Activated CD4-positive, alpha-beta memory T cell treated with anti-CD3 and anti-CD28 coated beads, Interleukin-2, amount 10 ng/mL, durations not matched to agents 7 days and 5 days (primary cell): ENCODE data around the gene TBC1D19. TPM values are rescaled to one million over a fixed set of nuclear protein-coding genes. Genes with fewer than 3 reads are reported as not detected.
"Not testable (repeated sequence)": the region's sequence is repeated elsewhere in the genome, so short reads cannot be mapped to it uniquely, and the experiment has no call there.

Source experiments
- CTCF ChIA-PET: fragments of 350-600 bp; sonication (Branson Sonifier 250); formaldehyde crosslinking; loops from one replicate; lab custom pipeline; 2021; ENCODE audit warnings: antibody characterized with exemption, inconsistent platforms; lab: Charles Lee
- POLR2A ChIA-PET: fragments of 350-600 bp; sonication (Branson Sonifier 250); formaldehyde crosslinking; loops from one replicate; lab custom pipeline; 2021; ENCODE audit warnings: antibody characterized with exemption; lab: Charles Lee
- DNase-seq: peaks from one replicate; pipeline ENCODE4 v3.0.0-alpha.2; 2020
- H3K27ac Mint-ChIP-seq: one replicate; pipeline ENCODE4 v1.8.0; 2021; ENCODE audit warnings: mild to moderate bottlenecking, mixed read lengths
- H3K27me3 Mint-ChIP-seq: one replicate; pipeline ENCODE4 v1.8.0; 2021; ENCODE audit warnings: mixed read lengths
- H3K36me3 Mint-ChIP-seq: one replicate; pipeline ENCODE4 v1.8.0; 2021; ENCODE audit warnings: low read depth, mixed read lengths
- H3K4me1 Mint-ChIP-seq: one replicate; pipeline ENCODE4 v1.8.0; 2021; ENCODE audit warnings: mixed read lengths
- H3K4me3 Mint-ChIP-seq: one replicate; pipeline ENCODE4 v1.8.0; 2021; ENCODE audit warnings: mild to moderate bottlenecking, mixed read lengths
- H3K9me3 Mint-ChIP-seq: one replicate; pipeline ENCODE4 v1.8.0; 2021; ENCODE audit warnings: mixed read lengths
- total RNA-seq, 2 experiments: library from RNA; stranded (reverse); gene quantifications; one replicate each; pipeline ENCODE4 v1.2.3, GENCODE V29; 2021

TBC1D19 gene
- total RNA-seq = 1 to 10 TPM; 5.6 to 7.1 TPM

GRCh38 chr4:26583865-26584652 lies at the start of gene TBC1D19:
TBC1D19 (plus strand) TSS chr4:26584084; CDS start chr4:26584194, 110 bp downstream.
- peak within 1 kb of the TSS; percentile 90 for H3K4me3 Mint-ChIP-seq
- no peaks in the 10 kb centered on the region for H3K27me3 Mint-ChIP-seq
- peaks cover 33% of the 10 kb centered on the region for H3K4me1 Mint-ChIP-seq
- H3K9me3 Mint-ChIP-seq = no peaks in the 10 kb centered on the region
- no peaks in the 10 kb centered on the region for H3K36me3 Mint-ChIP-seq
- DNase-seq = peak; percentile 91
- ChIA-PET CTCF (interaction anchor here (0.9 to 2.4 kb wide), 5 partner anchors 16 to 427 kb away, joined by 3 to 11 read pairs (median 3); partner anchors contain the start of gene STIM2), POLR2A (interaction anchor here (0.8 to 2.7 kb wide), 15 partner anchors 10 to 1272 kb away, joined by 3 to 20 read pairs (median 5); partner anchors contain the start of genes STIM2 and ZCCHC4)
- H3K27ac Mint-ChIP-seq = peak within 1 kb of the TSS; percentile 86

- peaks cover 12% of the 10 kb centered on the region for H3K9me3 Mint-ChIP-seq
- ChIA-PET CTCF (no interaction called here), POLR2A (no interaction called here)
- H3K4me1 Mint-ChIP-seq = no peaks in the 10 kb centered on the region
- H3K36me3 Mint-ChIP-seq = no peaks in the 10 kb centered on the region
- H3K27me3 Mint-ChIP-seq = peaks cover 4% of the 10 kb centered on the region
- no peak for DNase-seq
- H3K27ac Mint-ChIP-seq = no peak overlapping the region
- no peak overlapping the region for H3K4me3 Mint-ChIP-seq
Observed at GRCh38 chr4:26542991-26543390, 40.9 kb upstream of the TBC1D19 start.

GRCh38 chr4:26544421-26544820 lies 39.5 kb upstream of the TBC1D19 start:
- DNase-seq = no peak
- H3K36me3 Mint-ChIP-seq = no peaks in the 10 kb centered on the region
- no peak overlapping the region for H3K27ac Mint-ChIP-seq
- peaks cover 12% of the 10 kb centered on the region for H3K9me3 Mint-ChIP-seq
- ChIA-PET CTCF (no interaction called here), POLR2A (no interaction called here)
- H3K4me3 Mint-ChIP-seq = no peak overlapping the region
- H3K4me1 Mint-ChIP-seq = no peaks in the 10 kb centered on the region
- H3K27me3 Mint-ChIP-seq = peaks cover 14% of the 10 kb centered on the region

- peaks cover 12% of the 10 kb centered on the region for H3K9me3 Mint-ChIP-seq
- CTCF ChIA-PET, POLR2A ChIA-PET, H3K4me3 Mint-ChIP-seq, H3K27ac Mint-ChIP-seq, H3K4me1 Mint-ChIP-seq, DNase-seq, H3K36me3 Mint-ChIP-seq: not testable (repeated sequence)
- peaks cover 19% of the 10 kb centered on the region for H3K27me3 Mint-ChIP-seq
Observed at GRCh38 chr4:26548379-26548778, 35.5 kb upstream of the TBC1D19 start.

GRCh38 chr4:26557164-26557563 lies 26.7 kb upstream of the TBC1D19 start:
- H3K27ac Mint-ChIP-seq = no peak overlapping the region
- no peak overlapping the region for H3K4me3 Mint-ChIP-seq
- ChIA-PET CTCF (no interaction called here), POLR2A (no interaction called here)
- peaks cover 5% of the 10 kb centered on the region for H3K9me3 Mint-ChIP-seq
- no peaks in the 10 kb centered on the region for H3K4me1 Mint-ChIP-seq
- no peak for DNase-seq
- H3K36me3 Mint-ChIP-seq = no peaks in the 10 kb centered on the region
- peaks cover 17% of the 10 kb centered on the region for H3K27me3 Mint-ChIP-seq

- H3K4me3 Mint-ChIP-seq = no peak overlapping the region
- H3K9me3 Mint-ChIP-seq = peaks cover 2% of the 10 kb centered on the region
- no peak for DNase-seq
- ChIA-PET CTCF (no interaction called here), POLR2A (no interaction called here)
- peaks cover 20% of the 10 kb centered on the region for H3K27me3 Mint-ChIP-seq
- no peak overlapping the region for H3K27ac Mint-ChIP-seq
- no peaks in the 10 kb centered on the region for H3K4me1 Mint-ChIP-seq
- H3K36me3 Mint-ChIP-seq = no peaks in the 10 kb centered on the region
Observed at GRCh38 chr4:26558166-26558895, 25.6 kb upstream of the TBC1D19 start.

GRCh38 chr4:26566133-26566532 lies 17.8 kb upstream of the TBC1D19 start:
- Mint-ChIP-seq H3K9me3 (no peaks in the 10 kb centered on the region), H3K4me3 (no peak overlapping the region), H3K27ac (no peak overlapping the region), H3K4me1 (peaks cover 14% of the 10 kb centered on the region), H3K36me3 (no peaks in the 10 kb centered on the region), H3K27me3 (peaks cover 16% of the 10 kb centered on the region)
- CTCF ChIA-PET = interaction anchor here (0.9 kb wide), 1 partner anchor 444 kb away, joined by 3 read pairs; no protein-coding TSS in a partner anchor
- DNase-seq = no peak
- POLR2A ChIA-PET = interaction anchor here (0.9 kb wide), 1 partner anchor 18 kb away, joined by 3 read pairs; the partner anchor contains the start of gene TBC1D19

GRCh38 chr4:26568446-26568994 lies 15.4 kb upstream of the TBC1D19 start:
- Mint-ChIP-seq H3K4me1 (peaks cover 14% of the 10 kb centered on the region), H3K27me3 (peaks cover 4% of the 10 kb centered on the region), H3K4me3 (no peak overlapping the region), H3K36me3 (no peaks in the 10 kb centered on the region), H3K9me3 (no peaks in the 10 kb centered on the region), H3K27ac (no peak overlapping the region)
- ChIA-PET POLR2A (interaction anchor here (0.9 to 1.1 kb wide), 2 partner anchors 14 to 15 kb away, joined by 3 to 4 read pairs; partner anchors contain the start of gene TBC1D19), CTCF (interaction anchor here (1.2 kb wide), 1 partner anchor 15 kb away, joined by 3 read pairs; the partner anchor contains the start of gene TBC1D19)
- DNase-seq = no peak

- POLR2A ChIA-PET = interaction anchor here (1.4 kb wide), 1 partner anchor 14 kb away, joined by 6 read pairs; no protein-coding TSS in a partner anchor
- peaks cover 14% of the 10 kb centered on the region for H3K4me1 Mint-ChIP-seq
- no peak overlapping the region for H3K27ac Mint-ChIP-seq
- peaks cover 2% of the 10 kb centered on the region for H3K27me3 Mint-ChIP-seq
- no peak overlapping the region for H3K4me3 Mint-ChIP-seq
- no peak for DNase-seq
- no peaks in the 10 kb centered on the region for H3K9me3 Mint-ChIP-seq
- CTCF ChIA-PET = interaction anchor here (1.4 kb wide), 1 partner anchor 77 kb away, joined by 3 read pairs; no protein-coding TSS in a partner anchor
- H3K36me3 Mint-ChIP-seq = no peaks in the 10 kb centered on the region
Observed at GRCh38 chr4:26570596-26570995, 13.3 kb upstream of the TBC1D19 start.

GRCh38 chr4:26573389-26573794 lies 10.5 kb upstream of the TBC1D19 start:
- Mint-ChIP-seq H3K27me3 (peaks cover 14% of the 10 kb centered on the region), H3K4me1 (peaks cover 6% of the 10 kb centered on the region), H3K4me3 (no peak overlapping the region), H3K36me3 (no peaks in the 10 kb centered on the region), H3K27ac (no peak overlapping the region), H3K9me3 (no peaks in the 10 kb centered on the region)
- DNase-seq = no peak
- POLR2A ChIA-PET = interaction anchor here (3.2 kb wide), 1 partner anchor 11 kb away, joined by 19 read pairs; the partner anchor contains the start of gene TBC1D19
- CTCF ChIA-PET = no interaction called here

GRCh38 chr4:26574563-26574962 lies 9.3 kb upstream of the TBC1D19 start:
- ChIA-PET POLR2A (interaction anchor here (3.2 kb wide), 1 partner anchor 10 kb away, joined by 19 read pairs; the partner anchor contains the start of gene TBC1D19), CTCF (no interaction called here)
- H3K27ac Mint-ChIP-seq = no peak overlapping the region
- no peaks in the 10 kb centered on the region for H3K4me1 Mint-ChIP-seq
- H3K27me3 Mint-ChIP-seq = peaks cover 14% of the 10 kb centered on the region
- no peak overlapping the region for H3K4me3 Mint-ChIP-seq
- DNase-seq = no peak
- no peaks in the 10 kb centered on the region for H3K36me3 Mint-ChIP-seq
- no peaks in the 10 kb centered on the region for H3K9me3 Mint-ChIP-seq

- Mint-ChIP-seq H3K27me3 (peaks cover 14% of the 10 kb centered on the region), H3K27ac (no peak overlapping the region), H3K36me3 (no peaks in the 10 kb centered on the region), H3K4me3 (no peak overlapping the region), H3K9me3 (no peaks in the 10 kb centered on the region), H3K4me1 (peaks cover 2% of the 10 kb centered on the region)
- ChIA-PET POLR2A (no interaction called here), CTCF (no interaction called here)
- DNase-seq = no peak
Observed at GRCh38 chr4:26576231-26576739, 7.6 kb upstream of the TBC1D19 start.
